ENCODE measurements around the gene ZDBF2. TPM values are rescaled to one million over a fixed set of nuclear protein-coding genes. Genes with fewer than 3 reads are reported as not detected.

The ZDBF2 gene
- total and polyA plus RNA-seq, 7 donors: 1.4 to 20.8 (median 7.1) TPM

- no peaks in the 10 kb centered on the region for H3K36me3 ChIP-seq (ENCODE audit: insufficient read depth in 1 of 2, low read depth in 1 of 2)
- intact Hi-C loops (cut with DNase I): no loop called here
- H3K27me3 ChIP-seq (ENCODE audit: insufficient read depth in 3 of 3, low read length in 2 of 3): peaks cover 12 to 86% (median 16%) of the 10 kb centered on the region in 3 donors
- WGBS, 3 donors: 48 to 53% (median 51%) methylated on average over 21 of the region's 21 CpGs
- no peaks in the 10 kb centered on the region for H3K9me3 ChIP-seq
- H3K4me1 ChIP-seq: no peaks in the 10 kb centered on the region
- H3K27ac ChIP-seq: no peak overlapping the region
- no peak overlapping the region for H3K4me3 ChIP-seq
- DNase-seq (no peak), ATAC-seq (no peak)
- TF ChIP-seq CTCF (IDR thresholded peaks at IDR 0.05): no peak
Measured at GRCh38 chr2:206263959-206264603, 10.4 kb upstream of the ZDBF2 start.

GRCh38 chr2:206266130-206267125, 8.0 kb upstream of the ZDBF2 start:
- no peak for DNase-seq
- peak in 1 of 4 donors; percentile 16 for ATAC-seq
- Histone ChIP-seq H3K36me3 (ENCODE audit: insufficient read depth in 1 of 2, low read depth in 1 of 2) (no peaks in the 10 kb centered on the region), H3K27ac (no peak overlapping the region), H3K4me3 (no peak overlapping the region), H3K27me3 (ENCODE audit: insufficient read depth in 3 of 3, low read length in 2 of 3) (peaks cover 14 to 78% (median 16%) of the 10 kb centered on the region in 3 donors), H3K9me3 (no peaks in the 10 kb centered on the region), H3K4me1 (no peaks in the 10 kb centered on the region)
- 43 to 48% (median 45%) methylated on average over 10 of the region's 10 CpGs for WGBS, 3 donors
- intact Hi-C loops (cut with DNase I): no loop called here
- no peak for TF ChIP-seq CTCF (IDR thresholded peaks at IDR 0.05)

- peaks cover 11 to 77% (median 14%) of the 10 kb centered on the region in 3 donors for H3K27me3 ChIP-seq (ENCODE audit: insufficient read depth in 3 of 3, low read length in 2 of 3)
- WGBS, 3 donors: 40 to 56% (median 49%) methylated on average over 5 of the region's 5 CpGs
- no peak overlapping the region for H3K27ac ChIP-seq
- intact Hi-C loops (cut with DNase I): no loop called here
- H3K4me1 ChIP-seq: no peaks in the 10 kb centered on the region
- no peaks in the 10 kb centered on the region for H3K9me3 ChIP-seq
- DNase-seq (no peak), ATAC-seq (no peak)
- no peak for TF ChIP-seq CTCF (IDR thresholded peaks at IDR 0.05)
- no peaks in the 10 kb centered on the region for H3K36me3 ChIP-seq (ENCODE audit: insufficient read depth in 1 of 2, low read depth in 1 of 2)
- H3K4me3 ChIP-seq: no peak overlapping the region
Measured at GRCh38 chr2:206267567-206267966, 6.9 kb upstream of the ZDBF2 start.

GRCh38 chr2:206271065-206271464, 3.4 kb upstream of the ZDBF2 start:
- WGBS, 3 donors: 29 to 38% (median 30%) methylated on average over 1 of the region's 1 CpG
- peaks cover 0 to 66% (median 9%) of the 10 kb centered on the region in 3 donors for H3K27me3 ChIP-seq (ENCODE audit: insufficient read depth in 3 of 3, low read length in 2 of 3)
- intact Hi-C loops (cut with DNase I): loop anchor here in 1 of 2 donors (5.0 kb wide), 1 partner anchor 106 kb away; no protein-coding TSS in a partner anchor
- H3K27ac ChIP-seq: no peak overlapping the region
- H3K36me3 ChIP-seq (ENCODE audit: insufficient read depth in 1 of 2, low read depth in 1 of 2): no peaks in the 10 kb centered on the region
- no peak overlapping the region for H3K4me3 ChIP-seq
- TF ChIP-seq CTCF (IDR thresholded peaks at IDR 0.05): no peak
- H3K9me3 ChIP-seq: no peaks in the 10 kb centered on the region
- no peaks in the 10 kb centered on the region for H3K4me1 ChIP-seq
- ATAC-seq (no peak), DNase-seq (no peak)
